NB4 (cell line): Measurements from ENCODE around the gene PAX5.

Experiments
- MAX ChIP-seq: IDR thresholded peaks from 2 replicates; pipeline ENCODE4 v1.6.1; 2011; ENCODE audit warnings: low read depth, low read length
- MYC ChIP-seq: IDR thresholded peaks from 2 replicates; pipeline ENCODE4 v1.6.1; 2011; ENCODE audit warnings: low read depth, low read length
- POLR2A ChIP-seq: IDR thresholded peaks from 2 replicates; pipeline ENCODE4 v1.6.1; 2011; ENCODE audit warnings: mild to moderate bottlenecking; ENCODE audit not compliant: insufficient read length; ENCODE audit errors: extremely low read depth
- TF ChIP-seq, protein P1 (sequence below): IDR thresholded peaks from one replicate; pipeline ENCODE4 v1.5.1; 2012; ENCODE audit warnings: low read depth, low read length

DNA sequence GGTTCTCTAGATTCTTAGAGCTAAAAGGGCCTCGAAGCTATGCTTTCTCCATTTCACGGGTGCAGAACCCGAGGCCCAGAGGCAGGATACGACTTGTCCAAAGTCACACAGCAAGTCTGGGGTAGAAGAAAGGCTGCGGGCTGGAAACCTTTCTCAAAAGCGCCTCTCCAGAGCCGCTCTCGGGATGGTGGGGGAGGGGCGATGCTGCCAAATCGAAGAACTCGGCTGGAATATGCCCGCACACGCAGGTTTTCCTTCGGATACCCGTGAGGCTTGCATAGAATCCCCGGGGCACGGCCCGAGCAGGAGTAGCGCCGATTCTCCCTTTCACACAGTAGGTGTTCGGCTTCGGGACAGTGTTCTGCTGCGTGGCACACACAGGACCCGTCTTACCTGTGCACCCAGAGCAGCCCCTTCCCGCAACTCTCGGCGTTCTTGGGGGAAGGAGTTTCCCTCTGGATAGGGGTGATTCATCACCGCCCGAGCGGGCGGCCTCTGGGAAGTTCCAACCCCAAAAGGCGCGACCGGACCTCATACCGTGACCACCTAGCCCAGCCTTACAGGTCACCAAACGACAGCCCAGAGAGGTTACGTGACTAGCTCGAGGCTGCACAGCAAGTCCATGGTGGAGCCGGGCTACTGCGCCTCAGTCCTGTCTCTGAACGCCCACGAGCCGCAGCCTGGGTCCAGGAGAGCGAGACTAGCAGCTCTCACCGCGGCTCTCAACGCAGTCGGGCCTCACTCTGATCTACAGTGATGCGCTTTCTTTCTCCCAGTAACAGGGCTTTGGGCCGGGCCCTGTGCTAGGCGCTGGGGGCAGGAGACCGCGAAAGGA is 4.1 kb downstream of the PAX5 start:
- no peak for TF ChIP-seq POLR2A
- TF ChIP-seq, protein P1, sequence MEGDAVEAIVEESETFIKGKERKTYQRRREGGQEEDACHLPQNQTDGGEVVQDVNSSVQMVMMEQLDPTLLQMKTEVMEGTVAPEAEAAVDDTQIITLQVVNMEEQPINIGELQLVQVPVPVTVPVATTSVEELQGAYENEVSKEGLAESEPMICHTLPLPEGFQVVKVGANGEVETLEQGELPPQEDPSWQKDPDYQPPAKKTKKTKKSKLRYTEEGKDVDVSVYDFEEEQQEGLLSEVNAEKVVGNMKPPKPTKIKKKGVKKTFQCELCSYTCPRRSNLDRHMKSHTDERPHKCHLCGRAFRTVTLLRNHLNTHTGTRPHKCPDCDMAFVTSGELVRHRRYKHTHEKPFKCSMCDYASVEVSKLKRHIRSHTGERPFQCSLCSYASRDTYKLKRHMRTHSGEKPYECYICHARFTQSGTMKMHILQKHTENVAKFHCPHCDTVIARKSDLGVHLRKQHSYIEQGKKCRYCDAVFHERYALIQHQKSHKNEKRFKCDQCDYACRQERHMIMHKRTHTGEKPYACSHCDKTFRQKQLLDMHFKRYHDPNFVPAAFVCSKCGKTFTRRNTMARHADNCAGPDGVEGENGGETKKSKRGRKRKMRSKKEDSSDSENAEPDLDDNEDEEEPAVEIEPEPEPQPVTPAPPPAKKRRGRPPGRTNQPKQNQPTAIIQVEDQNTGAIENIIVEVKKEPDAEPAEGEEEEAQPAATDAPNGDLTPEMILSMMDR = no peak
- no peak for TF ChIP-seq MAX
- no peak for TF ChIP-seq MYC
